IMR-90 (cell line): ENCODE measurements around the gene NTF3. TPM values are rescaled to one million over a fixed set of nuclear protein-coding genes. Genes with fewer than 3 reads are reported as not detected.

Experiments
- ATAC-seq: fragments of 200-7000 bp; cut with Tn5 transposase; 2 replicates; pipeline ENCODE4 v1.9.1; 2020; ENCODE audit warnings: low read depth, mild to moderate bottlenecking, moderate library complexity
- BruUV-seq: library from RNA; stranded (reverse); fragments of 400-500 nt; replicated peaks from 2 replicates; lab custom pipeline; 2021; lab: Mats Ljungman, UMichigan
- CTCF ChIA-PET: fragments of 300-600 bp; formaldehyde crosslinking; extraction: SDS; loops from one replicate; lab custom pipeline; 2021; ENCODE audit warnings: antibody characterized with exemption; lab: Yijun Ruan, JAX
- POLR2A ChIA-PET: fragments of 300-600 bp; sonication (Branson Sonifier 250); formaldehyde crosslinking; loops from one replicate; lab custom pipeline; 2022; ENCODE audit warnings: antibody characterized with exemption; ENCODE audit not compliant: unreplicated experiment; lab: Charles Lee
- DNase-seq: peaks from one replicate; pipeline ENCODE4 v3.0.0; 2013
- H2AFZ ChIP-seq: replicated peaks from 2 replicates; pipeline ENCODE3; 2013; ENCODE audit warnings: low read length, mild to moderate bottlenecking; ENCODE audit not compliant: poor library complexity
- H2AK5ac ChIP-seq: 2 replicates; pipeline ENCODE4 v1.6.1; 2013; ENCODE audit warnings: low read depth, low read length, inconsistent platforms
- H2AK9ac ChIP-seq: replicated peaks from 2 replicates; pipeline ENCODE3; 2013; ENCODE audit warnings: mild to moderate bottlenecking, low read depth, low read length, moderate library complexity; ENCODE audit not compliant: poor library complexity
- H2BK120ac ChIP-seq: 2 replicates; pipeline ENCODE4 v1.6.1; 2013; ENCODE audit warnings: low read depth, low read length, inconsistent platforms
- H2BK15ac ChIP-seq: 3 replicates; pipeline ENCODE4 v1.6.1; 2013; ENCODE audit warnings: low read depth, low read length, inconsistent platforms
- H2BK20ac ChIP-seq: 2 replicates; pipeline ENCODE4 v1.6.1; 2013; ENCODE audit warnings: low read depth, mild to moderate bottlenecking, inconsistent platforms, low read length, moderate library complexity
- H2BK5ac ChIP-seq: 2 replicates; pipeline ENCODE4 v1.6.1; 2013; ENCODE audit warnings: mild to moderate bottlenecking, low read depth, low read length, inconsistent platforms; ENCODE audit not compliant: poor library complexity, severe bottlenecking
- H3K14ac ChIP-seq: replicated peaks from 2 replicates; pipeline ENCODE4 v1.6.1; 2013; ENCODE audit warnings: low read depth, low read length, inconsistent platforms
- H3K18ac ChIP-seq: 2 replicates; pipeline ENCODE4 v1.6.1; 2013; ENCODE audit warnings: low read depth, low read length, control low read depth
- H3K23ac ChIP-seq: 2 replicates; pipeline ENCODE4 v1.6.1; 2013; ENCODE audit warnings: low read depth, low read length, inconsistent platforms
- H3K27ac ChIP-seq: 2 replicates; pipeline ENCODE4 v1.5.1; 2013; ENCODE audit warnings: mild to moderate bottlenecking, control low read depth, low read length; ENCODE audit not compliant: insufficient read depth
- H3K27me3 ChIP-seq: 2 replicates; pipeline ENCODE4 v1.6.1; 2013; ENCODE audit warnings: low read length; ENCODE audit not compliant: control insufficient read depth, insufficient read depth
- H3K36me3 ChIP-seq: 2 replicates; pipeline ENCODE4 v1.6.1; 2013; ENCODE audit warnings: low read length, mixed read lengths; ENCODE audit not compliant: control insufficient read depth, insufficient read depth
- H3K4ac ChIP-seq: 2 replicates; pipeline ENCODE4 v1.6.1; 2013; ENCODE audit warnings: low read depth, low read length, inconsistent platforms
- H3K4me1 ChIP-seq: 2 replicates; pipeline ENCODE4 v1.6.1; 2013; ENCODE audit warnings: low read length, mixed read lengths; ENCODE audit not compliant: control insufficient read depth, insufficient read depth
- H3K4me2 ChIP-seq: 2 replicates; pipeline ENCODE4 v1.6.1; 2013; ENCODE audit warnings: low read depth, mild to moderate bottlenecking, control low read depth, low read length, moderate library complexity
- H3K4me3 ChIP-seq: 2 replicates; pipeline ENCODE4 v1.5.1; 2013; ENCODE audit warnings: low read depth, mild to moderate bottlenecking, control low read depth, low read length, moderate library complexity; ENCODE audit not compliant: insufficient read depth
- H3K56ac ChIP-seq: 2 replicates; pipeline ENCODE4 v1.6.1; 2013; ENCODE audit warnings: low read length, inconsistent platforms; ENCODE audit not compliant: insufficient read depth; ENCODE audit errors: extremely low read depth
- H3K79me1 ChIP-seq, 2 experiments: 2 replicates each; pipeline ENCODE4 v1.6.1; 2013; ENCODE audit warnings: low read length in 2 of 2, inconsistent platforms in 1 of 2, low read depth in 1 of 2
- H3K9ac ChIP-seq: 2 replicates; pipeline ENCODE4 v1.6.1; 2013; ENCODE audit warnings: low read depth, low read length, control low read depth
- H3K9me1 ChIP-seq: 2 replicates; pipeline ENCODE4 v1.6.1; 2013; ENCODE audit warnings: low read length, inconsistent platforms; ENCODE audit not compliant: insufficient read depth
- H3K9me3 ChIP-seq: 2 replicates; pipeline ENCODE4 v1.6.1; 2013; ENCODE audit warnings: low read length; ENCODE audit not compliant: control insufficient read depth, insufficient read depth
- H4K20me1 ChIP-seq: 2 replicates; pipeline ENCODE4 v1.6.1; 2013; ENCODE audit warnings: low read length, inconsistent platforms; ENCODE audit not compliant: insufficient read depth
- H4K5ac ChIP-seq: 2 replicates; pipeline ENCODE4 v1.6.1; 2013; ENCODE audit warnings: mild to moderate bottlenecking, low read depth, low read length, control low read depth
- H4K8ac ChIP-seq, 2 experiments: 2 replicates each; pipeline ENCODE4 v1.6.1; 2013; ENCODE audit warnings: low read depth in 2 of 2, low read length in 2 of 2, control low read depth in 1 of 2, inconsistent platforms in 1 of 2
- H4K91ac ChIP-seq: 2 replicates; pipeline ENCODE4 v1.6.1; 2013; ENCODE audit warnings: low read depth, low read length, inconsistent platforms; ENCODE audit not compliant: insufficient read depth
- BHLHE40 ChIP-seq: fragments of 150-350 bp; IDR thresholded peaks from 2 replicates; pipeline ENCODE4 v1.6.1; 2016; ENCODE audit warnings: mild to moderate bottlenecking, low read depth, low read length
- CEBPB ChIP-seq: IDR thresholded peaks from 2 replicates; pipeline ENCODE4 v1.6.1; 2012; ENCODE audit warnings: low read depth, low read length, improper control_type of control experiment
- CTCF ChIP-seq: conservative IDR thresholded peaks from 2 replicates; pipeline ENCODE4 v1.5.1; 2012; ENCODE audit warnings: mild to moderate bottlenecking, low read depth, low read length, improper control_type of control experiment
- FOS ChIP-seq: fragments of 150-350 bp; IDR thresholded peaks from 2 replicates; pipeline ENCODE4 v1.6.1; 2016; ENCODE audit warnings: low read depth, low read length
- MAFK ChIP-seq: IDR thresholded peaks from 2 replicates; pipeline ENCODE4 v1.6.1; 2012; ENCODE audit warnings: low read depth, low read length, improper control_type of control experiment
- POLR2A ChIP-seq: IDR thresholded peaks from 2 replicates; pipeline ENCODE4 v1.6.1; 2012; ENCODE audit warnings: mild to moderate bottlenecking, low read depth, low read length
- WGBS, 2 experiments: methylation state at CpG; one replicate each; pipeline versions ENCODE4 v1.1.5 to v1.1.7; 2013; ENCODE audit warnings: missing lambda C conversion rate in 2 of 2; ENCODE audit not compliant: insufficient read length in 1 of 2; ENCODE audit errors: extremely low coverage in 2 of 2; 5-methylcytosine and 5-hydroxymethylcytosine counted together
- dilution Hi-C: fragments of 300-500 bp; cut with HindIII; formaldehyde crosslinking; loops from one replicate; pipeline ENCODE4 v1.14.3; 2018; ENCODE audit warnings: low sequenced_read_pairs; ENCODE audit not compliant: unreplicated experiment
- in situ Hi-C: fragments of 300-500 bp; cut with MboI; formaldehyde crosslinking; loops from 3 replicates; pipeline ENCODE4 v1.14.3; 2019; ENCODE audit warnings: low sequenced_read_pairs, inconsistent platforms, mixed read lengths
- intact Hi-C: fragments of 100-400 bp; cut with micrococcal nuclease; formaldehyde crosslinking; loops from 2 replicates; pipeline ENCODE4 v1.10.0; 2022
- polyA plus RNA-seq, 3 experiments: library from polyadenylated mRNA; depleted of rRNA; stranded (reverse); fragments of >200 nt; gene quantifications; 2 replicates each; pipeline ENCODE4 v1.2.3, GENCODE V29; 2012; ENCODE audit warnings: low replicate concordance in 1 of 3
- total RNA-seq: library from RNA; depleted of rRNA; stranded (reverse); fragments of >200 nt; gene quantifications from 2 replicates; pipeline ENCODE4 v1.2.3, GENCODE V29; 2012
- TF ChIP-seq, protein P1 (sequence below): fragments of 150-350 bp; IDR thresholded peaks from 2 replicates; pipeline ENCODE4 v1.6.1; 2017; ENCODE audit warnings: mild to moderate bottlenecking, antibody characterized with exemption, low read length, low read depth

NTF3 gene
- total and polyA plus RNA-seq, 2 of the 4 experiments (the other 2 are of a cell fraction), result 12.2 to 32.4 TPM

DNA sequence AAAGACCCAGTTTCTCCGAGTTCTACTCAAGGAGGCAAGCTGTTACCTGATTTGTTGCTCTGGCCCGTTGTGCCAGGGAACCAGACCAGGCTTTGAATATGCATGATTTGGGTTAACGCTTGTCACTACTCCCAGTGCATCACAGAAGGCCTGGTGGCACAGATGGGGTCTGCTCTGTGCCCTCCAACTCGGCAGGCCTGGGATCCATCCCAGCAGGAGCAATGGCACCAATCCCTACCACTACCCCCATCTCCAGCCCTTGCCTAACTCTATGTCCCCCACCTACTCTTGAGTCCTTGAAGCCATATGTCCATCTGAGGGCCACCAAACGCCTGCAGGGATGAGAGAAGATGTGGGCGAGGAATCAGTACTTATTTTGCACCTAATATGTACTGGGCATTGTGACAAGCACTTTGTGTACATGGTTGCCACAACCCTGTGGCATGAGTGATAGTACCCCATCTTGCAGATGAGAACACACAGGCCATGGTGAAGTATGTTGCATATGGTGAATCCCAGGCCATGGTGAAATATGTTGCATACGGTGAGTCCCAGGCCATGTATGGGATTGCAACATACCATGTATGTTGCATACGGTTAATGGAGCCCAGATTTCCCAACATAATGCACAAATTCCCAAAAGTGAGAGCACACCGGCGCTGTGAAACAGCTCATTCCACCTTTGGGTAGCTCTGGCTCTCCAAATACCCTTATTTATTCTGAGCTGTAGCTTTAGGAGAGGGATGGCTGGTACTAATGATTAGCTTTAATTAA is 102.7 kb downstream of the NTF3 start:
- Histone ChIP-seq H3K4ac (no peak overlapping the region), H3K14ac (no peak overlapping the region), H3K27me3 (peaks cover 10% of the 10 kb centered on the region), H3K18ac (no peak overlapping the region), H3K9me3 (no peaks in the 10 kb centered on the region; the same call in 1 of the 2 replicates), H4K5ac (no peak overlapping the region), H3K4me1 (peaks cover 2% of the 10 kb centered on the region; the same call in 1 of the 2 replicates), H2BK20ac (no peak overlapping the region), H2BK120ac (no peak overlapping the region), H3K36me3 (no peaks in the 10 kb centered on the region), H2BK15ac (no peak overlapping the region), H3K9me1 (no peaks in the 10 kb centered on the region), H3K56ac (no peak overlapping the region), H3K27ac (no peak overlapping the region), H3K79me1 (no peaks in the 10 kb centered on the region), H4K20me1 (no peaks in the 10 kb centered on the region), H2BK5ac (no peak overlapping the region), H3K23ac (no peak overlapping the region; the same call in 1 of the 2 replicates), H2AK5ac (no peak overlapping the region), H4K91ac (no peak overlapping the region), H3K9ac (no peak overlapping the region), H2AK9ac (no peak overlapping the region), H2AFZ (no peak overlapping the region), H4K8ac (no peak overlapping the region), H3K4me2 (no peak overlapping the region), H3K4me3 (no peak overlapping the region)
- ChIA-PET CTCF (no interaction called here), POLR2A (no interaction called here)
- dilution Hi-C loops (no loop called here), intact Hi-C loops (no loop called here), in situ Hi-C loops (no loop called here)
- TF ChIP-seq POLR2A (no peak), BHLHE40 (no peak), CTCF (no peak), FOS (no peak), MAFK (no peak), CEBPB (peak; percentile 73)
- TF ChIP-seq, protein P1, sequence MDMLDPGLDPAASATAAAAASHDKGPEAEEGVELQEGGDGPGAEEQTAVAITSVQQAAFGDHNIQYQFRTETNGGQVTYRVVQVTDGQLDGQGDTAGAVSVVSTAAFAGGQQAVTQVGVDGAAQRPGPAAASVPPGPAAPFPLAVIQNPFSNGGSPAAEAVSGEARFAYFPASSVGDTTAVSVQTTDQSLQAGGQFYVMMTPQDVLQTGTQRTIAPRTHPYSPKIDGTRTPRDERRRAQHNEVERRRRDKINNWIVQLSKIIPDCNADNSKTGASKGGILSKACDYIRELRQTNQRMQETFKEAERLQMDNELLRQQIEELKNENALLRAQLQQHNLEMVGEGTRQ, result no peak
- BruUV-seq, result no TSS peak
- no CpG with 5 or more reads among the region's 10 CpGs for WGBS, 2 experiments
- DNase-seq, result no peak
- ATAC-seq, result no peak
